SK-N-MC (cell line): ENCODE measurements around the gene TFPI2.
"Not testable (repeated sequence)": the region's sequence is repeated elsewhere in the genome, so short reads cannot be mapped to it uniquely, and the experiment has no call there.

ENCODE experiments used
- DNase-seq: peaks from one replicate; pipeline ENCODE4 v3.0.0-alpha.2; 2011; ENCODE audit warnings: low read depth, low spot score
- H3K27ac ChIP-seq: fragments of 200-600 bp; sonication (generic); 2 replicates; pipeline ENCODE4 v1.5.1; 2016; ENCODE audit warnings: mixed run types
- H3K36me3 ChIP-seq: fragments of 200-600 bp; sonication (generic); 2 replicates; pipeline ENCODE4 v1.6.1; 2017; ENCODE audit warnings: antibody characterized with exemption, low read length, mixed read lengths; ENCODE audit not compliant: insufficient read depth
- H3K4me3 ChIP-seq: fragments of 200-600 bp; sonication (generic); 2 replicates; pipeline ENCODE4 v1.5.1; 2016
- H3K9ac ChIP-seq: fragments of 200-600 bp; sonication (generic); 2 replicates; pipeline ENCODE4 v1.8.0; 2017; ENCODE audit warnings: mixed run types, mixed read lengths; ENCODE audit not compliant: insufficient read length
- H3K9me3 ChIP-seq: fragments of 200-600 bp; sonication (generic); 2 replicates; pipeline ENCODE4 v1.6.1; 2017; ENCODE audit warnings: low read depth, mild to moderate bottlenecking, antibody characterized with exemption, low read length, moderate library complexity, mixed read lengths
- EZH2 ChIP-seq: fragments of 200-600 bp; sonication (generic); IDR thresholded peaks from one replicate; pipeline ENCODE4 v1.6.1; 2017; ENCODE audit warnings: antibody characterized with exemption
- FOXP2 ChIP-seq: optimal IDR thresholded peaks from 2 replicates; pipeline ENCODE3; 2011; ENCODE audit warnings: mild to moderate bottlenecking, moderate library complexity; ENCODE audit not compliant: insufficient read depth; ENCODE audit errors: extremely low read length, control extremely low read depth
- POLR2AphosphoS5 ChIP-seq: IDR thresholded peaks from 2 replicates; pipeline ENCODE4 v1.6.1; 2012; ENCODE audit warnings: mild to moderate bottlenecking, low read depth, low read length, borderline replicate concordance

Gene TFPI2

GRCh38 chr7:93913197-93913596 lies 22.6 kb upstream of the TFPI2 start:
- no peak for DNase-seq
- H3K4me3 ChIP-seq: peak overlapping the region; percentile 43; the same call in 1 of the 2 replicates
- TF ChIP-seq FOXP2: no peak
- no peak for TF ChIP-seq EZH2
- TF ChIP-seq POLR2AphosphoS5: peak; percentile 40; the same call in 1 of the 2 replicates
- no peak overlapping the region for H3K9ac ChIP-seq
- H3K36me3 ChIP-seq: no peaks in the 10 kb centered on the region
- H3K9me3 ChIP-seq: no peaks in the 10 kb centered on the region
- H3K27ac ChIP-seq: peak overlapping the region; percentile 82

- H3K9ac ChIP-seq, H3K27ac ChIP-seq, H3K4me3 ChIP-seq, H3K9me3 ChIP-seq, H3K36me3 ChIP-seq, DNase-seq: not testable (repeated sequence)
Observed at GRCh38 chr7:93911661-93912060, 21.1 kb upstream of the TFPI2 start.

GRCh38 chr7:93911242-93911641 lies 20.7 kb upstream of the TFPI2 start:
- not testable (repeated sequence) for H3K4me3 ChIP-seq, H3K36me3 ChIP-seq, H3K9ac ChIP-seq, DNase-seq, H3K9me3 ChIP-seq, H3K27ac ChIP-seq

- H3K9ac ChIP-seq: no peak overlapping the region
- no peaks in the 10 kb centered on the region for H3K9me3 ChIP-seq
- H3K27ac ChIP-seq: peak overlapping the region; percentile 3; the same call in 1 of the 2 replicates
Observed at GRCh38 chr7:93910076-93910994, 19.8 kb upstream of the TFPI2 start.

GRCh38 chr7:93906267-93906666 lies 15.7 kb upstream of the TFPI2 start, which contains the start of gene GNGT1:
Gene GNGT1 (plus strand): TSS chr7:93906567. CDS start chr7:93906747, 180 bp downstream.
- Histone ChIP-seq H3K4me3 (no peak within 1 kb of the TSS), H3K9me3 (no peaks in the 10 kb centered on the region), H3K27ac (no peak within 1 kb of the TSS), H3K9ac (no peak within 1 kb of the TSS), H3K36me3 (no peaks in the 10 kb centered on the region)
- no peak for TF ChIP-seq EZH2
- TF ChIP-seq POLR2AphosphoS5: no peak
- no peak for TF ChIP-seq FOXP2
- DNase-seq: no peak

More at GRCh38 chr7:93910076-93910994, 19.8 kb upstream of the TFPI2 start:
- Histone ChIP-seq H3K4me3 (no peak overlapping the region), H3K36me3 (no peaks in the 10 kb centered on the region)
- DNase-seq: no peak
- no peak for TF ChIP-seq FOXP2
- no peak for TF ChIP-seq POLR2AphosphoS5
- TF ChIP-seq EZH2: no peak

GRCh38 chr7:93902777-93903423 lies 12.3 kb upstream of the TFPI2 start:
- H3K9ac ChIP-seq: no peak overlapping the region
- no peak overlapping the region for H3K27ac ChIP-seq
- TF ChIP-seq POLR2AphosphoS5 (no peak), FOXP2 (no peak), EZH2 (no peak)
- no peak for DNase-seq
- no peaks in the 10 kb centered on the region for H3K9me3 ChIP-seq
- H3K36me3 ChIP-seq: no peaks in the 10 kb centered on the region
- no peak overlapping the region for H3K4me3 ChIP-seq

GRCh38 chr7:93897680-93898079 lies 7.1 kb upstream of the TFPI2 start:
- DNase-seq: no peak
- no peaks in the 10 kb centered on the region for H3K9me3 ChIP-seq

GRCh38 chr7:93895859-93896600 lies 5.5 kb upstream of the TFPI2 start:
- TF ChIP-seq FOXP2 (no peak), POLR2AphosphoS5 (no peak), EZH2 (no peak)
- no peaks in the 10 kb centered on the region for H3K36me3 ChIP-seq
- no peak overlapping the region for H3K4me3 ChIP-seq
- H3K9ac ChIP-seq: no peak overlapping the region
- no peaks in the 10 kb centered on the region for H3K9me3 ChIP-seq
- DNase-seq: no peak
- no peak overlapping the region for H3K27ac ChIP-seq

More at GRCh38 chr7:93897680-93898079, 7.1 kb upstream of the TFPI2 start:
- no peaks in the 10 kb centered on the region for H3K36me3 ChIP-seq
- H3K27ac ChIP-seq: no peak overlapping the region
- H3K9ac ChIP-seq: no peak overlapping the region
- H3K4me3 ChIP-seq: no peak overlapping the region
- TF ChIP-seq POLR2AphosphoS5 (no peak), FOXP2 (no peak), EZH2 (no peak)
